GM12864 (cell line): ENCODE data around the gene GSK3A.

ENCODE experiments used
- DNase-seq: peaks from one replicate; pipeline ENCODE4 v3.0.0-alpha.2; 2011; ENCODE audit warnings: low read depth
- H3K4me3 ChIP-seq: 2 replicates; pipeline ENCODE4 v1.5.1; 2011; ENCODE audit warnings: mild to moderate bottlenecking, low read depth, low read length, control low read depth
- CTCF ChIP-seq: IDR thresholded peaks from 2 replicates; pipeline ENCODE4 v1.5.1; 2011; ENCODE audit warnings: low read depth, mild to moderate bottlenecking, moderate library complexity, low read length, control low read depth, inconsistent platforms; ENCODE audit errors: missing control alignments

Gene GSK3A

GRCh38 chr19:42276284-42276683 lies 33.9 kb upstream of the GSK3A start:
- no peak for TF ChIP-seq CTCF
- H3K4me3 ChIP-seq = no peak overlapping the region
- no peak for DNase-seq

GRCh38 chr19:42275517-42275916 lies 33.1 kb upstream of the GSK3A start:
- TF ChIP-seq CTCF = no peak
- no peak for DNase-seq
- H3K4me3 ChIP-seq = no peak overlapping the region

- H3K4me3 ChIP-seq = no peak overlapping the region
- DNase-seq = no peak
- TF ChIP-seq CTCF = no peak
Observed at GRCh38 chr19:42275103-42275502, 32.7 kb upstream of the GSK3A start.

GRCh38 chr19:42274065-42274682 lies 31.8 kb upstream of the GSK3A start:
- no peak for TF ChIP-seq CTCF
- DNase-seq = no peak
- H3K4me3 ChIP-seq = no peak overlapping the region

GRCh38 chr19:42273407-42274064 lies 31.1 kb upstream of the GSK3A start:
- no peak for DNase-seq
- no peak for TF ChIP-seq CTCF
- no peak overlapping the region for H3K4me3 ChIP-seq

- DNase-seq = no peak
- TF ChIP-seq CTCF = no peak
- H3K4me3 ChIP-seq = no peak overlapping the region
Observed at GRCh38 chr19:42272989-42273406, 30.6 kb upstream of the GSK3A start.

GRCh38 chr19:42272535-42272897 lies 30.1 kb upstream of the GSK3A start:
- no peak for DNase-seq
- H3K4me3 ChIP-seq = no peak overlapping the region
- TF ChIP-seq CTCF = no peak
